NCI-H2029 treated with DMSO at 0.1 percent for 48 hours (cell line): ENCODE measurements around the gene GRIK3.

ENCODE experiments used
- DNase-seq: peaks from one replicate; lab custom pipeline; 2025; lab: John Stamatoyannopoulos, UW

Gene GRIK3

GRCh38 chr1:36981126-36981525, 53.2 kb downstream of the GRIK3 start:
- DNase-seq = no peak

- DNase-seq = no peak
Measured at GRCh38 chr1:36977731-36978406, 56.4 kb downstream of the GRIK3 start.

- DNase-seq = no peak
Measured at GRCh38 chr1:36975642-36976041, 58.7 kb downstream of the GRIK3 start.

GRCh38 chr1:36973056-36973455, 61.3 kb downstream of the GRIK3 start:
- no peak for DNase-seq

DNA sequence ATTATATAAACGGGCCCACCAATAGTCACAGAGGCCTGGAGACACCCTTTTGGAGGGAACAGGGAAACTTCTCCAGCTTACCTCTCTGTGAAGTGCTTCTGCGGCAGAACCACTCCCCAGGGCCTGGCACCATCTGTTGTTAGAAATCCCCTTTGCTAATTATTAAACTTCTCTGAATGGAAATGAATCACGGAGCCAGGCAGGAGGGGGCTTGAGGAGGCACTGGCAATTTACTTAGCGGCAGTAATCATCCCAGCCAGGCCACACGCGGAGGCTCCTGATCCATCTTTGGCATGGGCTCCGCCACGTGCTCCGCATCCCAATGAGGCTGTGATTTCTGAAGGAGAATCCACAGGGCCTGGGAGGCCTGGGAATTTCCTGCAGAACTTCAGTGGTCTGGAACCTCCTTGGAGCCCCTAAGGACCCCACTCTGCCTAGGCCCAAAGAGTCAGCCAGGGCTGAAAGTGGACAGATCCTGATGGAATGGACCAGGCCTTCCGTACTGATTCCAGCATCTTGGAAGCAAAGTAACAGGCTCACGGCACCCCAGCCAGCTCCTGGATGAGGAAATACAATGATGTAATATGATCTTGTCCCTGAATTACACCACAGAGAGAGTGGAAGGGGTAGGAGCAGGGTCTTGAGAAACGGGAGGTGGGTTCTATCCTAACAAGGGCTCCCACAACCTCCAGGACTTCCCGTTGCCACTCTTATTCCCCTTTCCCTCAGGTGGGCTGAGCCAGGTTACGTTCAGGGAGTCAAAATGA, 62.3 kb downstream of the GRIK3 start:
- peak; percentile 37 for DNase-seq

DNA sequence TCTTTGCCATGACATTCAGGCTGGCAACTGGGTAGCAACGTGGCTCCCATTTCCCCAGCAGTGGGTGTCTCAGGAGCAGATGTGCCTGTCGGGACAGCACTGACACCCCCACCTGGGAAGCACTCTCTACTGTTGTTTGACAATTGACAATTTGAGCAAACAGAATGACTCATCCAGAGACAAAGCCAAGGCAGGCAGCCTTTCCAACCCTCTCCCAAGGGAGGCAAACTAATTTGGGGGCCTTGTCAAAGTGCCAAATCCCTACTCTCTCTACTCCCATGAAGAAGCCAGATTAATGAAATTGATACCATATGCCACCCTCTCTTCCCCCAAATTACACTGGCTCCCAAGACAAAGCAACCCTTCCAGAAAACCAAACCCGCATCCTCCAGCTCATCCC, 65.6 kb downstream of the GRIK3 start:
- peak; percentile 100 for DNase-seq

GRCh38 chr1:36966242-36966641, 68.1 kb downstream of the GRIK3 start:
- DNase-seq = no peak

DNA sequence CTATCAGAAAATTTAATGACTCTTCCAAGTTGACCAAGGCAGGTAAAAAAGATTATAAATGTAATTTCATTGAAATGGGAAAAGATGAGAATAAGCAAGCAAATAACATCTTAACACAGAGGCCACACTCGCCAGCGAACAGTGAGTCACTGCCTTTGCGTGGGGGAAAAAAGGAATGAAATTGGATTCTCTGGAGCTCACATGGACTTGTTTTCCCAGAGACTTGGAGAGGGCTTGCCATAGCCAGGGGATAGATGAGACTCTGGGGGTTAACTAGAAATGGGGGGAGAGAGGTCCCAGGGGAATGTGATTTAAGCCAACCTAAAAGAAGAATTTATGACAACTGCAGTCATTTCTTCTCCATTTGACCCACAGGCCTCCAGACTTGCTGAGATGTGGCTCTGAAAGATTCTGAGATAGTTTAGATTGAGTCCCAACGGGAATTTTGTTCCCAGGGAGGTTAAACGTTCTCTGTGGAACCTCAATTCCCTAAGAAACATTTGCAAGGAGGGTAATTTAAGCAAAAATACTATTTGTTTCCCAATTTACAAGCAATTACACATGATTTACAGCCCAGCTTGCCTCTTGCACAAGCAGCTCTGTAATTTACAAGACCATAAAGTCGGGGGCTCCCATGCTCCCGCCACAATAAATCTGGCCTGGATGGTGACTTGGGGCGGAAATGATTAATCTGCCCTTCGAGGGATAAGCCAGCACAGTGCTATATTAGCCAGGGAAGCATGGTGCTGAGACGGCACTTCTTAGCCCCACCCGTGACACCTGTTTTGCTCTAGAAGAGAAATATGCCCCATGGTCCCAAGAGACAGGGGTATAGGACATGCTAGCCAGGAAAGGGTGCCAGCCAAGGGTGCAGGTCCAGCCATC, 68.8 kb downstream of the GRIK3 start:
- no peak for DNase-seq

GRCh38 chr1:36964830-36965229, 69.5 kb downstream of the GRIK3 start:
- no peak for DNase-seq

- DNase-seq = peak; percentile 98
Measured at GRCh38 chr1:36963006-36963405, 71.3 kb downstream of the GRIK3 start.

DNA sequence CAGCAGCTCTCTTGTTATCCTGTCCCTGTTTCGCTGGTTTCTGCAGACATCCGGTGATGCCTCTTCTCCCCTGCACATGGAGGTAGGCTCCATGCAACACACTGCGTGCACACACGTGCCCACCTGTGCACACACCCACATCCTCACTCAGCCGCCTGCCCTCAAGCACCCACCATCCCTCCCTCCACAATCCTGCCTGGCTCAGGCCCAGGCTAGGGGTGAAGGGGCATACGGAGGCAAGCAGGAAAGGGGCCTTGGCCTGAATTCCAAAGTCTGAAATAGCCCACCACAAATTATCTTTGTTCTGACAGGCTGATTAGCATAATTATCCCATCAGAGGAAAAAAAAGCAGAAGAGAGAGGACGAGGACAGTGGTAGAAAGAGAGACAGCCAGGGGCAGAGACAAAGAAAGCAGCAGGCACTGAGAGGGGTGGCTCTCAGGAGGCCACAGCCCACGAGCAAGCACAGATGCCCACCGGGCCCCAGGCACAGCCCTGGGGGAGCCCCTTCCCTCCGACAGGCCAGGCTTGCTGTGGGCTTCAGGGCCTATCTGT, 73.2 kb downstream of the GRIK3 start:
- no peak for DNase-seq

- DNase-seq = no peak
Measured at GRCh38 chr1:36956570-36956969, 77.7 kb downstream of the GRIK3 start.

DNA sequence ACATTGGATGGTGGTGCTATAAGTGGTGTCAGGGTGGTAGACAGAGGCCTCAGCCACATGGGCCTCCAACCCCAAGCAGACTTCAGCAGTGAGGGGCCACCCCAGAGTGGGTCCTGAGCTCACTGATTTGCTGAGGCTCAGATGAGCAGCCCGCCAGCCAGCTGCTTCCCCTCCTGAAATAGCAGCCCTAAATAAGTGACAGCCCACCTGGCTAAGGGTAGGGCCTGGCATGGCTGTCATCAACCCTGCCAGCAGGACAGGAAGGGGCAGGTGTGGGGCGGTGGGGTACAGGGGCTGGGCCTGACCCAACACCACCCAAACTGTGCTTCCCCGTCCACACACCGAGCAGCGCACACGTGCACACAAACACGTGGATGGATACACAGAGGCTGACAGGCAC, 79.3 kb downstream of the GRIK3 start:
- no peak for DNase-seq

- DNase-seq = no peak
Measured at GRCh38 chr1:36953061-36953460, 81.3 kb downstream of the GRIK3 start.

GRCh38 chr1:36951761-36952160, 82.6 kb downstream of the GRIK3 start:
- DNase-seq = no peak

- DNase-seq = no peak
Measured at GRCh38 chr1:36951292-36951750, 83.0 kb downstream of the GRIK3 start.

- no peak for DNase-seq
Measured at GRCh38 chr1:36950604-36951291, 83.6 kb downstream of the GRIK3 start.

DNA sequence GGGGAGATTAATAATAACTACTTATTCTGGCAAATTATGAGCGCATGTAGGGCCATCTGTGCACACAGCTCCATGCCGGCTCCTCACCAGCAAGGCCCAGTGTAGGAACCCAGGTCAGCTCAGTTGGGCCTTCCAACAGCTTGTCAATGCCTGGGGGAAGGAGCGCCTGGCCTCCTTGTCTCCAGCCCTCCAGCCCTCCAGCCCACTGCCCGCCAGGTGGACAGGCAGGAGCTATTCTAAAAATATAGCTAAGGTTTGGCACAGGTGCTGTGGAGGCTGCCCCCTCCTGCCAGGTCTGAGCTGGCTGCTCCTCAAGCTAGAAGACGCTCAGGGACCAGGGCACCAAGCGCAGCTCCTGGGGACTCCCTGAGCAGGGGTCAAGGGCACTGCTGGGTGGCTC, 85.7 kb downstream of the GRIK3 start:
- no peak for DNase-seq

DNA sequence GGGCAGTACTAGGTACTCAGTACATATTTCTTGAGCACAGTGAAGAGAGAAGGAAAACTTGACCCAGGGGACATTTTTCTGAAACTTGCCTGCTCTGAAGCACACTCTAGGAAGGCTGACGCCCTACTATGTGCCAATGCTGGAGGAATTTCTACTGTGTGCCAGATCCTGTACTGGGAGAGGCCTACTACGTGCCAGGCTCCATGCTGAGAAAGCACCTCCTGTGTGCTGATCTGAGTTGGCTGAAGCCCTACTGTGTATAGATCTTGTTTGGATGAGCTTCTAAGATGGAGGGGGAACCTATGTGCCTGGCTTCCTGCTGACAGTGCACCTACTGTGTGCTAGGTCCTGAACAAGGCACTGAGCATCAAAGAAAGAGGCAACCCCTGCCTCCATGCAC, 86.2 kb downstream of the GRIK3 start:
- DNase-seq = no peak

DNA sequence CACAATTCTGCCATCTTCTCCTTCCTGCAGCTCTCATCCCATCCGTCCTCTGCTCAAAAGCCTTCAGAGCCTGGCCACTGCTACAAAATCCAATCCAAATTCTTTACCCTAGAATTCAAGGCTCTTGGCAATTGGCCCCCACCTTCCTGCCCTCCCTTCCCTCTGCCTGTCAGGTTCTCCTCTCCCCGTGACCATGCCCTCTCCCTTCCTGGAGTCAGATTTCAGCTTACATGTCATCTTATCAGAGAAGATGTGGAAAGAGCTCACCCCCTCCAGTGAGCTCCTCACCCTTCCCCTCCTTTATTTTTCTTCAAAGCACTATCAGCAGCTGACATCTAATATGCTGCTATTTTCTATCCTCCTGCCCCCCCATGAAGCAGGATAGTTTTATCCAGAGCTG, 86.9 kb downstream of the GRIK3 start:
- DNase-seq = peak; percentile 86

DNA sequence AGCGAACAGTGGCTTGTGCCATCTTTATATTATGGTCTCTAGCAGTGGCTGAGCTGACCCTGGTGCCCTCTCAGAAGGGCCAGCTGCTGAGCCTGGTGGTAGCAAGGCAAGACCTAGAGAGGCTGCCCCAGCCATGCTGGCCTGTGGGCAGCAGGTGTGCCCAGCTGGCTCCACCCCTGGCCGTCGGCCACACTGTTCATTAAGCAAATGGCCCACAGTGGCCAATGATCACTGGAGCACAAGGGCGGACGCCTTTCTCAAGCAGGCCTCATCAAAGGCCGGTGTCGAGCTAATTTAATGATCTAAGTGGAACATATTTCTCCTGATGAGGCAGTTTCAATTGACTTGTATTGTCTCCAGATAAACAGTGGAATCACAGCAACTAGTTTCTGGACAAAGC, 89.4 kb downstream of the GRIK3 start:
- DNase-seq = peak; percentile 67

- no peak for DNase-seq
Measured at GRCh38 chr1:36942148-36942547, 92.2 kb downstream of the GRIK3 start.
